Spleen (tissue), 7 donors: Measurements from ENCODE around the gene RABGAP1.

Experiments
- CTCF ChIP-seq, 11 experiments: fragments of 200-600 bp in 7 of 11; fragments of 450-650 bp in 4 of 11; sonication (generic) in 4 of 11; IDR thresholded peaks in 8 of 11; conservative IDR thresholded peaks in 3 of 11; 1 replicate in 7 of 11; 2 replicates in 4 of 11; pipeline versions ENCODE4 v1.4.0 to v1.8.0; 2016 to 2021; ENCODE audit warnings: antibody characterized with exemption in 11 of 11, inconsistent platforms in 4 of 11, mild to moderate bottlenecking in 1 of 11
- POLR2A ChIP-seq, 3 donors: fragments of 450-650 bp; IDR thresholded peaks; one replicate each; pipeline ENCODE4 v1.5.1; 2017; ENCODE audit warnings: antibody characterized with exemption in 3 of 3, mild to moderate bottlenecking in 1 of 3
- POLR2AphosphoS5 ChIP-seq, 3 donors: sonication (generic); formaldehyde crosslinking; IDR thresholded peaks; one replicate each; pipeline ENCODE4 v1.5.1; 2017; ENCODE audit warnings: antibody characterized with exemption in 3 of 3
- donor health status: DM: no; HTN: no; CAD: no; lungs with moderate emphysema.
- donor health status: DM: no; HTN: no; CAD: no.
- donor health status: DM: no; HTN: no; CAD: no.

- no peak for TF ChIP-seq CTCF (IDR thresholded peaks at IDR 0.05 in 8 of 11, conservative IDR thresholded peaks at IDR 0.05 in 3 of 11)
- TF ChIP-seq POLR2A (IDR thresholded peaks at IDR 0.05), result no peak
- TF ChIP-seq POLR2AphosphoS5 (IDR thresholded peaks at IDR 0.05), result no peak
Observed at GRCh38 chr9:123113185-123113584, 172.4 kb downstream of the RABGAP1 start.
